Heart left ventricle (tissue), 16 donors: ENCODE data around the gene SYNM. TPM values are rescaled to one million over a fixed set of nuclear protein-coding genes. Genes with fewer than 3 reads are reported as not detected.
"Not testable (repeated sequence)": the region's sequence is repeated elsewhere in the genome, so short reads cannot be mapped to it uniquely, and the experiment has no call there.

Experiments
- ATAC-seq, 4 donors: fragments of 200-7000 bp; cut with Tn5 transposase; one replicate each; pipeline ENCODE4 v1.9.1; 2020 to 2022; ENCODE audit warnings: moderate library complexity in 4 of 4, mild to moderate bottlenecking in 3 of 4, moderate number of reproducible peaks in 1 of 4
- DNase-seq, 5 donors: peaks; one replicate each; pipeline ENCODE4 v3.0.0-alpha.2; 2020
- H3K27ac ChIP-seq, 12 donors: fragments of 200-600 bp; sonication (generic) in 4 of 12; one replicate each; pipeline versions ENCODE4 v1.5.0 to v1.8.0; 2016 to 2022; ENCODE audit warnings: mild to moderate bottlenecking in 2 of 12
- H3K27me3 ChIP-seq, 9 donors: fragments of 200-600 bp; sonication (generic) in 2 of 9; one replicate each; pipeline versions ENCODE4 v1.5.1 to v1.8.0; 2016 to 2022; ENCODE audit warnings: mild to moderate bottlenecking in 3 of 9
- H3K36me3 ChIP-seq, 9 donors: fragments of 200-600 bp; sonication (generic) in 2 of 9; one replicate each; pipeline versions ENCODE4 v1.5.0 to v1.8.0; 2018 to 2022; ENCODE audit warnings: mild to moderate bottlenecking in 2 of 9
- H3K4me1 ChIP-seq, 12 donors: fragments of 200-600 bp; sonication (generic) in 4 of 12; one replicate each; pipeline versions ENCODE4 v1.5.0 to v1.8.0; 2016 to 2022; ENCODE audit warnings: mild to moderate bottlenecking in 3 of 12
- H3K4me3 ChIP-seq, 12 donors: fragments of 200-600 bp; sonication (generic) in 4 of 12; one replicate each; pipeline versions ENCODE4 v1.5.0 to v1.8.0; 2017 to 2022; ENCODE audit warnings: mild to moderate bottlenecking in 9 of 12, moderate library complexity in 4 of 12
- H3K9me3 ChIP-seq, 12 donors: fragments of 200-600 bp; sonication (generic) in 4 of 12; one replicate each; pipeline versions ENCODE4 v1.5.0 to v1.8.0; 2016 to 2022; ENCODE audit warnings: mild to moderate bottlenecking in 1 of 12
- POLR2A ChIP-seq, 2 donors: fragments of 450-650 bp; IDR thresholded peaks; one replicate each; pipeline ENCODE4 v1.6.1; 2017; ENCODE audit warnings: antibody characterized with exemption in 2 of 2, mild to moderate bottlenecking in 2 of 2, moderate library complexity in 2 of 2
- WGBS, 4 donors: extraction: QIAGEN DNeasy Blood & Tissue Kit in 2 of 4; methylation state at CpG; one replicate each; pipeline versions ENCODE4 v1.1.5 to v1.1.7; 2013 to 2018; 5-methylcytosine and 5-hydroxymethylcytosine counted together
- intact Hi-C, 10 donors: fragments of 100-400 bp; cut with DNase I; formaldehyde crosslinking; loops; one replicate each; pipeline versions ENCODE4 v1.11.1 to v1.14.2; 2022
- polyA plus RNA-seq, 2 donors: library from polyadenylated mRNA; stranded (reverse); fragments of 200-250 nt; gene quantifications; one replicate each; pipeline ENCODE4 v1.2.3, GENCODE V29; 2013
- total RNA-seq, 9 donors: library from RNA; depleted of rRNA in 2 of 9; stranded (reverse); fragments of >200 nt in 2 of 9; fragmentation: NEBNext Ultra II Directional in 3 of 9; extraction: Animal tissue kit (Norgen Biotek cat#: 25700) in 3 of 9; gene quantifications; one replicate each; pipeline versions ENCODE4 v1.1.0 to v1.2.4, GENCODE V29; 2016 to 2023
- TF ChIP-seq, protein P1 (sequence below), 12 donors: fragments of 200-600 bp; sonication (generic) in 4 of 12; IDR thresholded peaks; one replicate each; pipeline versions ENCODE4 v1.5.0 to v1.8.0; 2018 to 2022; ENCODE audit warnings: antibody characterized with exemption in 12 of 12, mild to moderate bottlenecking in 5 of 12
- donor health status: ischemic (EF 13 %, LVEDD 7.1; RV severe dilation, severe dysfunction).
- donor health status: healthy with polysubstance abuse.
- donor health status: DM: no; HTN: yes; CAD: no.
- donor health status: DM: no; HTN: no; CAD: no.
- donor health status: ischemic (EF 25% LVEDD 6.9; RV normal size, moderate dysfunction).
- donor health status: ischemic (EF 25% LVEDD 5.7; RV mildly dilated, moderate dysfunction).
- donor health status: healthy.
- donor health status: DM: yes; HTN: yes; CAD: no.
- donor health status: ischemic (EF 35%, LVEDD 5.7; RV mildly dilated, moderate dysfunction).
- donor health status: nonischemic (EF 11% LVEDD 7.7; RV severe dilation, severe dysfunction).
- donor health status: DM: yes; HTN: yes; CAD: no.
- donor health status: PGD.
- donor health status: ischemic (EF 29% LVEDD 5.4; RV normal size, mild dysfunction).
- donor health status: nonischemic (EF 23%, LVEDD 6.1; RV moderate dilation, normal function).

The SYNM gene
- total and polyA plus RNA-seq, 11 donors, result 113 to 455 (median 262) TPM

DNA sequence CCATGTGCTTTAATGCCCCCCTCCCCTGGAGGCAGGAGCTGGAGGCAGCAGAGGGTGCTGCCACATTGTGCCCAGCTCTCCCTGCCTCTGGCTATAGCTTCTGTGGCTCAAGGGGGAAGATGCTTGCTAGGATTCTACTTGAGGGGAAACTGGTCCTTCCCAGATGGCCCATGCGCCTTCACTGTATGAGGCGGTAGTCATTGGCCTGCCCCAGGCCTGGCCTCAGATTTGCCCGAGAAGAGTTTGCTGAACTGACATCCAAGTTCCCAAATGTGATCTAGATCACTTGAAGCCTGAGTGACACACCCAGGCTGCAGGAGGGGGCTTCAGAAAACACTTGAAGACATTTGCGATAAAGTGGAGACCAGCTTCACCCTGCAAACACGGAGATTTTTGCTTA, 4.1 kb downstream of the SYNM start:
- TF ChIP-seq, protein P1, sequence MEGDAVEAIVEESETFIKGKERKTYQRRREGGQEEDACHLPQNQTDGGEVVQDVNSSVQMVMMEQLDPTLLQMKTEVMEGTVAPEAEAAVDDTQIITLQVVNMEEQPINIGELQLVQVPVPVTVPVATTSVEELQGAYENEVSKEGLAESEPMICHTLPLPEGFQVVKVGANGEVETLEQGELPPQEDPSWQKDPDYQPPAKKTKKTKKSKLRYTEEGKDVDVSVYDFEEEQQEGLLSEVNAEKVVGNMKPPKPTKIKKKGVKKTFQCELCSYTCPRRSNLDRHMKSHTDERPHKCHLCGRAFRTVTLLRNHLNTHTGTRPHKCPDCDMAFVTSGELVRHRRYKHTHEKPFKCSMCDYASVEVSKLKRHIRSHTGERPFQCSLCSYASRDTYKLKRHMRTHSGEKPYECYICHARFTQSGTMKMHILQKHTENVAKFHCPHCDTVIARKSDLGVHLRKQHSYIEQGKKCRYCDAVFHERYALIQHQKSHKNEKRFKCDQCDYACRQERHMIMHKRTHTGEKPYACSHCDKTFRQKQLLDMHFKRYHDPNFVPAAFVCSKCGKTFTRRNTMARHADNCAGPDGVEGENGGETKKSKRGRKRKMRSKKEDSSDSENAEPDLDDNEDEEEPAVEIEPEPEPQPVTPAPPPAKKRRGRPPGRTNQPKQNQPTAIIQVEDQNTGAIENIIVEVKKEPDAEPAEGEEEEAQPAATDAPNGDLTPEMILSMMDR (IDR thresholded peaks at IDR 0.05), result no peak
- no peak for TF ChIP-seq POLR2A (IDR thresholded peaks at IDR 0.05)
- Histone ChIP-seq H3K27me3 (peaks cover 0 to 30% (median 0%) of the 10 kb centered on the region in 9 donors), H3K4me1 (peaks cover 0 to 79% (median 35%) of the 10 kb centered on the region in 12 donors), H3K36me3 (peaks cover 0 to 18% (median 3%) of the 10 kb centered on the region in 9 donors), H3K27ac (peak overlapping the region in 10 of 12 donors; percentile 54 to 98 (median 90)), H3K4me3 (peak overlapping the region in 5 of 12 donors; percentile 7 to 20 (median 9)), H3K9me3 (no peaks in the 10 kb centered on the region)
- ATAC-seq (no peak), DNase-seq (no peak)
- intact Hi-C loops, result loop anchor here in 3 of 10 donors (5.0 kb wide), 3 partner anchors 33 to 63 kb away; no protein-coding TSS in a partner anchor
- WGBS, 4 donors, result 68 to 85% (median 78%) methylated on average over 5 of the region's 5 CpGs

DNA sequence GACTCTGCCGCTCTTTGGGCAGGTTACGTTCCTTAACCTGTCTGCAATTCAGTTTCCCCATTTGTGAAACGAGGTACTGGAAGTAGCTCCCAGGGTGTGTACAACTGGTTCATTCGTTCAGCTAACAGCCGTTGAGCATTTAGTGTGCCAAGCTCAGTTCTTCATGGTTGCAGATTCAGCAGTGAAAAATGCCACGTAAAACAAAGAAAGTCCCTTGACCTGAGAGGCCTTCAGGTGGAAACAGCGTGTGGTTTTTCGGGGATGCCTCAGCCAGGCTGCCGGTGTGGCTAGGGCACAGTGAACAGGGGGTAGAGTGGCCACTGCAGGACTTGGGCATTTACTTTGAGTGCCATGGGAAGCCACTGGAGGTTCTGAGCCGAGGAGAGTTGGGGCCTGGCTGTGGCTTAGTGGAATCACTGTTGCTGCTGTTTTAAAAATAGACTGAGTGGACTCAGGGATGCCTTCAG, 4.7 kb downstream of the SYNM start:
- peak in 1 of 4 donors; percentile 14 for ATAC-seq
- H3K36me3 ChIP-seq, result peaks cover 0 to 23% (median 3%) of the 10 kb centered on the region in 9 donors

DNA sequence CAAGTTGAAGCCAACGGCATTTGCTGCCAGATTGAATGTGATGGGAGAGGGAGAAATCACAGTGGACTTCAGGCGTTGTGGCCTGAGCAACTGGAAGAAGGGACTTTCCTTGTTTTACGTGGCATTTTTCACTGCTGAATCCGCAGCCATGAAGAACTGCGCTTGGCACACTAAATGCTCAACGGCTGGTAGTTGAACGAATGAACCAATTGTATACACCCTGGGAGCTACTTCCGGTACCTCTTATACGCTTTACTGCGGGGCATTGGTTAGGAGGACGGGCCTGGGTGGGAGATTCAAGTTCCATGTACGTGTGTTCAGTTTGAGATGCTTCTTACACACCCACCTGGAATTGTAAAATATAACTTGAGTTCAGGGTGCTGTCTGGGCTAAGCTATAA, 5.2 kb downstream of the SYNM start:
- ATAC-seq (no peak), DNase-seq (no peak)
- H3K9me3 ChIP-seq, result no peaks in the 10 kb centered on the region
- no peak for TF ChIP-seq POLR2A (IDR thresholded peaks at IDR 0.05)
- TF ChIP-seq, protein P1 (IDR thresholded peaks at IDR 0.05), result no peak
- peaks cover 0 to 24% (median 0%) of the 10 kb centered on the region in 9 donors for H3K27me3 ChIP-seq
- H3K4me3 ChIP-seq, result peak overlapping the region in 6 of 12 donors; percentile 0 to 18 (median 10)
- H3K4me1 ChIP-seq, result peaks cover 0 to 88% (median 39%) of the 10 kb centered on the region in 12 donors
- H3K27ac ChIP-seq, result peak overlapping the region in 11 of 12 donors; percentile 51 to 98 (median 79)
- 68 to 73% (median 69%) methylated on average over 12 of the region's 12 CpGs for WGBS, 4 donors
- H3K36me3 ChIP-seq, result peaks cover 0 to 27% (median 3%) of the 10 kb centered on the region in 9 donors
- intact Hi-C loops, result no loop called here

More for the DNA sequence above, 4.7 kb downstream of the SYNM start:
- TF ChIP-seq, protein P1 (IDR thresholded peaks at IDR 0.05), result no peak
- no peak for TF ChIP-seq POLR2A (IDR thresholded peaks at IDR 0.05)
- intact Hi-C loops, result loop anchor here in 3 of 10 donors (5.0 kb wide), 3 partner anchors 33 to 63 kb away; no protein-coding TSS in a partner anchor
- H3K4me3 ChIP-seq, result peak overlapping the region in 7 of 12 donors; percentile 0 to 20 (median 10)
- H3K27me3 ChIP-seq, result peaks cover 0 to 29% (median 0%) of the 10 kb centered on the region in 9 donors
- peak overlapping the region in 11 of 12 donors; percentile 51 to 98 (median 79) for H3K27ac ChIP-seq
- WGBS, 4 donors, result 57 to 66% (median 63%) methylated on average over 10 of the region's 10 CpGs
- DNase-seq, result no peak
- peaks cover 0 to 85% (median 37%) of the 10 kb centered on the region in 12 donors for H3K4me1 ChIP-seq
- no peaks in the 10 kb centered on the region for H3K9me3 ChIP-seq

DNA sequence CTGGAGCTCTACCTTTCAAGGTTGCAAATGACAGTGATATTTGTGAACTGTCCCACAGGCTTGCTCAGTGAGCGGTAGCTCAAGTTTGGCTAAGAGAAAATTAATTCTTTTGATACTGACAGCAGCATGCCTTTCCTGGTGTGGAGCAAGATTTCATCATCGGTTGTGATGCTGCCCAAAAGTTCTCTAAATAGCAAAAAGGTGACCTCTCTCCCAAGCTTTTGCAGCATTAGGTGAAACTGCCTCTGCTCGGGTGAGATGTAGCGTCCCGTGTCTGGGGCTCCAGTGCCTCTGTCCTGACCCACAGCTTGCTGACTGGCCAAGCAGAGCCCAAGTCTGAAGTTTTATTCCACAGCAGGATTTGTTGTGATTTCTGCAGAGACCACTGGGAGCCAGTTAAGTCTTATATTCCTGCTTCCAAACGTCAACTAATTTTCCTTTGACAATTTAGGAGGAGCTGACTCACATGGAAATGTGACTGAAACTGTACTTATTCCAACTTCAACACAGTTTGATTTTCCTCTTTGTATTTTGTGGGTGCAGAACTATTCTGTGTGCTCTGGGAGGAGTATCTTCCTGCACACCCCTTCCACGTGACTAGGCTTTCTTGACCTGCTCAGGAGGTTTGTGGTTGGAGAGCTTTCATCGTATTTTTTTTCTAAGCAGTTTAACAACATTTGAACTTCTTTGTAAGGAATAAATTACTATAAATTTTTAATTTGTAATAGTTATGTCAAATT, 5.9 kb downstream of the SYNM start:
- DNase-seq, result no peak
- TF ChIP-seq, protein P1 (IDR thresholded peaks at IDR 0.05), result no peak
- TF ChIP-seq POLR2A (IDR thresholded peaks at IDR 0.05), result no peak
- no peak for ATAC-seq
- Histone ChIP-seq H3K27ac (peak overlapping the region in 11 of 12 donors; percentile 10 to 98 (median 79)), H3K4me3 (peak overlapping the region in 1 of 12 donors; percentile 10), H3K36me3 (peaks cover 0 to 30% (median 3%) of the 10 kb centered on the region in 9 donors), H3K27me3 (peaks cover 0 to 19% (median 0%) of the 10 kb centered on the region in 9 donors), H3K9me3 (no peaks in the 10 kb centered on the region), H3K4me1 (peaks cover 0 to 90% (median 37%) of the 10 kb centered on the region in 12 donors)
- intact Hi-C loops, result no loop called here
- WGBS, 4 donors, result 36 to 43% (median 39%) methylated on average over 8 of the region's 8 CpGs

DNA sequence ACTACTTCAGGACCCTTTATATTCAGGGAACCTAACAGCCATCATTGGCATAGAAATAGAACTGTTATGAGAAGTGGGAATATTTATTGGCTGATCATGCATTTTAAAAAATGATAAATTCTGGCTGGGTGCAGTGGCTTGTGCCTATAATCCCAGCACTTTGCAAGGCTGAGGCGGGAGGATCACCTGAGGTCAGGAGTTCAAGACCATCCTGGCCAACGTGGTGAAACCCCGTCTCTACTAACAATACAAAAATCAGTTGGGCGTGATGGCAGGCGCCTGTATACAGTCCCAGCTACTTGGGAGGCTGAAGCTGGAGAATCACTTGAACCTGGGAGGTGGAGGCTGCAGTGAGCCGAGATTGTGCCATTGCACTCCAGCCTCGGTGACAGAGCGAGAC, 6.8 kb downstream of the SYNM start:
- DNase-seq, H3K4me3 ChIP-seq, H3K9me3 ChIP-seq, ATAC-seq, H3K27me3 ChIP-seq, intact Hi-C loops: not testable (repeated sequence)
- H3K36me3 ChIP-seq, result peaks cover 0 to 39% (median 3%) of the 10 kb centered on the region in 9 donors
- 80 to 87% (median 82%) methylated on average over 8 of the region's 8 CpGs for WGBS, 4 donors
- H3K4me1 ChIP-seq, result peaks cover 0 to 84% (median 33%) of the 10 kb centered on the region in 12 donors
- peak overlapping the region in 4 of 12 donors; percentile 90 to 98 (median 93) for H3K27ac ChIP-seq
